ENCODE data around the gene FBXL17.
"Not testable (repeated sequence)": the region's sequence is repeated elsewhere in the genome, so short reads cannot be mapped to it uniquely, and the experiment has no call there.

FBXL17 gene

DNA sequence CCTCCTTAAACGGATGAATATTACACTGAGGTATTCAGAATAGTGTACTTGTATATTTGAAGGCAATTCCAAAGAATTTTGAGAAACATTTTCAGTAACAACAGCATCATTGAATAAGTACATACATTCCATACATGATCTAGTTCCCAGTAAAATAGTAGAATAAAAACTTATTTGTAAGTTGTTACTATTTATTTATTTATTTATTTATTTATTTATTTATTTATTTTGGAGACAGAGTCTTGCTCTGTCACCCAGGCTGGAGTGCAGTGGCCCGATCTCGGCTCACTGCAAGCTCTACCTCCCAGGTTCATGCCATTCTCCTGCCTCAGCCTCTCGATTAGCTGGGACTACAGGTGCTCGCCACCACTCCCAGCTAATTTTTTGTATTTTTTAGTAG lies 14.9 kb upstream of the FBXL17 start:
- not testable (repeated sequence) for H3K36me3 ChIP-seq (ENCODE audit: insufficient read depth, low read length); H3K9me3 ChIP-seq (ENCODE audit: low read length); H3K27ac ChIP-seq (ENCODE audit: low read depth, low read length); H3K4me1 ChIP-seq (ENCODE audit: insufficient read depth, low read length); H3K9ac ChIP-seq (ENCODE audit: low read length); H3K4me3 ChIP-seq (ENCODE audit: low read depth in 1 of 2, low read length in 2 of 2)
- H3K27me3 ChIP-seq (ENCODE audit: control insufficient read depth in 1 of 2, insufficient read depth in 2 of 2, low read length in 2 of 2), result peaks cover 0 to 12% of the 10 kb centered on the region in 2 donors

DNA sequence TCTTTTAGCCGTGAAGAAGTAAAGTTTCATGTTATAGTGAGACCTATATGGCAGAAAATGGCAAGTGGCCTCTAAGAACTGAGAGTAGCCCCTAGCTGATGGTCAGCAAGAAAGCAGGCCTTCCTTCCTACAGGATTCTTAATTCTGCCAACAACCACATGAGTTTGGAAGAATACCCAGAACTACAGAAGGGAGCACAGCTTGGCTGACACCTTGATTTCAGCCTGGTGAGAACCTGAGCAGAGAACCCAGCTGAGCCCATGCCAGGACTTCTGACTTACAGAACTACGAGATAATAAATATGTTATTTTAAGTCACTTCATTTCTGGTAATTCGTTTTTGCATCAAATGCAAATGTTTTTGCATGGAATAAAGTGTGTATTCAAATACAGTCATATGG lies 5.9 kb upstream of the FBXL17 start:
- Histone ChIP-seq H3K27ac (ENCODE audit: low read depth, low read length) (no peak overlapping the region), H3K4me1 (ENCODE audit: insufficient read depth, low read length) (peaks cover 5% of the 10 kb centered on the region), H3K27me3 (ENCODE audit: control insufficient read depth in 1 of 2, insufficient read depth in 2 of 2, low read length in 2 of 2) (no peaks in the 10 kb centered on the region), H3K36me3 (ENCODE audit: insufficient read depth, low read length) (no peaks in the 10 kb centered on the region), H3K9ac (ENCODE audit: low read length) (no peak overlapping the region), H3K4me3 (ENCODE audit: low read depth in 1 of 2, low read length in 2 of 2) (no peak overlapping the region), H3K9me3 (ENCODE audit: low read length) (no peaks in the 10 kb centered on the region)

DNA sequence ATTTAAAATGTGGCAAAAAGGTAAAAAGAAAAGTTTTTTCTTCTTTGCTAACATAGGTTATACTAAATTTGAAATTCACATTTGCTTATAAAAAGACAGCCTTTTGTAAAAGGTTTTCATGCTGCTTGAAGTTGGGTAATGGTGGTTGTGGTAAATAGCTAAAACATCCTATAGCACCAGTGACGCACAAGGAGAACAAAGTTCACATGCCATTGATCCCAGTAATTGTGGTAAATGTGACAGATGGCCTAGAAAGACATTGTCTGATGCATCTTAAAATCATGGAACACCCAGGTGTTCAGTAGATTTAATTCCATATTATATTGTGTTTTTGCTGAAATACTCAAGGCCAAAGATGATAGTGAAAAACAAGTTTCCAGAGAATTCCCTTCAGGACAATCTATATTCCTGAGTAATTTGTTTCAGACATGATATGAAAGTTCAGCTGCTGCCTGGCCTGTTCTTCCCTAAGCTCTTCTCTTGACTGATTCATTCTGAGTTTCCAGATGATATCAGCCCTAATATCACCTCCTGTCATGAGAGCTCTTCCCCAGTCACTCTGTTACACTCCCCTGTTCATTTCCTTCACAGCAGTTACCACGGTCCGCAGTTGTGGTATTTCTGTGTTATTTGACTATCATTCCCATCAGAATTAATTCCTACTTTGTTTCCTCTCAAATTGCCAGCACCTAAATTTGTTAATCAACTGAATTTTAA lies 4.6 kb upstream of the FBXL17 start:
- Histone ChIP-seq H3K27me3 (ENCODE audit: control insufficient read depth in 1 of 2, insufficient read depth in 2 of 2, low read length in 2 of 2) (no peaks in the 10 kb centered on the region), H3K4me1 (ENCODE audit: insufficient read depth, low read length) (peaks cover 6% of the 10 kb centered on the region), H3K9me3 (ENCODE audit: low read length) (no peaks in the 10 kb centered on the region), H3K27ac (ENCODE audit: low read depth, low read length) (no peak overlapping the region), H3K36me3 (ENCODE audit: insufficient read depth, low read length) (no peaks in the 10 kb centered on the region), H3K9ac (ENCODE audit: low read length) (no peak overlapping the region), H3K4me3 (ENCODE audit: low read depth in 1 of 2, low read length in 2 of 2) (no peak overlapping the region)

DNA sequence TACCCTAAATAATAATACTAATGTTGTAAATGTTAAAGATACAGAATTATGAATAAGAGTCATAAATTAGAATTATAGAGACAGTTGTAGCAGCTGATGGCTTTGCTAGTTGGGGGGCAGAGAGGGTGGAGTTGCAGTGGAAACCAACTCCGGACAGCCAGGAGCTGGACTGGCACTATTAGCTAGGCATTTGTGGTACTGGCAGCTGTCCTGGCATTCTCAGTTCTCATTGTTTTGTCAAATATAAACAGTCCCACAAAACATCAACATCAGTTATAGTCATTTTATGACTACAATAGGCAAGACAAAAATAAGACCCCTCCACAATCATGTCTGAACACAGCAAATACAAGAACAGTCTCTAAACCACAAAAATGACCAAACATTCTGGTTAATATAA lies 2.8 kb upstream of the FBXL17 start:
- Histone ChIP-seq H3K9ac (ENCODE audit: low read length) (no peak overlapping the region), H3K27me3 (ENCODE audit: control insufficient read depth in 1 of 2, insufficient read depth in 2 of 2, low read length in 2 of 2) (no peaks in the 10 kb centered on the region), H3K4me1 (ENCODE audit: insufficient read depth, low read length) (peaks cover 11% of the 10 kb centered on the region), H3K9me3 (ENCODE audit: low read length) (no peaks in the 10 kb centered on the region), H3K36me3 (ENCODE audit: insufficient read depth, low read length) (no peaks in the 10 kb centered on the region), H3K27ac (ENCODE audit: low read depth, low read length) (no peak overlapping the region), H3K4me3 (ENCODE audit: low read depth in 1 of 2, low read length in 2 of 2) (no peak overlapping the region)

DNA sequence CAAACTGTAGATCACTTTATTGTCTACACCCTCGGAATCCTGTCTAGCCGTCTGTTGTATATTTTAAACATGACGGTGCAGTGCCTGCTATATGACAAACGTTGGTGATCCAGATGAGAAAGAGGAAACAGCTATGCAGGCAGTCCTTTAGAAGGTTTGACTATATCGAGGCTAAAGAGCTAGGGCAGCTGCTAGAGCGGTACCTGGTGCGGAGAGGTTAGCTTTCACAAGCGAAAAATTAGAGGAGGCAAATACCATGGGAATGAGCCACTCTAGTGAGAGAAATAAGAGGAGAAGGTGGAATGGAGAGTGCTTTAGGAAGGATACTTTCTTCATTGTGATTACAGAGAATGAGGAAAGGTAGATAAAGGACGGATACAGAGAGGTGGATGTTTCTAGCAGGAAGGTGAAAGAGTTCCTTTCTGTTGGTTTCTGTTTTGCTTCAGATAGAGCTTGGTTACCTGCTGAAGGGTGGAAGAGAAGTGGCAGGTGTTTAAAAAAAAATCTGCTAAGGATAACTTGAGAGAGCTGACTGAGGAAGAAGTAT lies 959 bp upstream of the FBXL17 start:
- peak overlapping the region; percentile 54 to 88 for H3K4me3 ChIP-seq (ENCODE audit: low read depth in 1 of 2, low read length in 2 of 2)
- peaks cover 19% of the 10 kb centered on the region for H3K4me1 ChIP-seq (ENCODE audit: insufficient read depth, low read length)
- peak overlapping the region; percentile 98 for H3K27ac ChIP-seq (ENCODE audit: low read depth, low read length)
- peak overlapping the region; percentile 30 for H3K9ac ChIP-seq (ENCODE audit: low read length)
- no peaks in the 10 kb centered on the region for H3K36me3 ChIP-seq (ENCODE audit: insufficient read depth, low read length)
- no peaks in the 10 kb centered on the region for H3K27me3 ChIP-seq (ENCODE audit: control insufficient read depth in 1 of 2, insufficient read depth in 2 of 2, low read length in 2 of 2)
- H3K9me3 ChIP-seq (ENCODE audit: low read length), result no peaks in the 10 kb centered on the region

DNA sequence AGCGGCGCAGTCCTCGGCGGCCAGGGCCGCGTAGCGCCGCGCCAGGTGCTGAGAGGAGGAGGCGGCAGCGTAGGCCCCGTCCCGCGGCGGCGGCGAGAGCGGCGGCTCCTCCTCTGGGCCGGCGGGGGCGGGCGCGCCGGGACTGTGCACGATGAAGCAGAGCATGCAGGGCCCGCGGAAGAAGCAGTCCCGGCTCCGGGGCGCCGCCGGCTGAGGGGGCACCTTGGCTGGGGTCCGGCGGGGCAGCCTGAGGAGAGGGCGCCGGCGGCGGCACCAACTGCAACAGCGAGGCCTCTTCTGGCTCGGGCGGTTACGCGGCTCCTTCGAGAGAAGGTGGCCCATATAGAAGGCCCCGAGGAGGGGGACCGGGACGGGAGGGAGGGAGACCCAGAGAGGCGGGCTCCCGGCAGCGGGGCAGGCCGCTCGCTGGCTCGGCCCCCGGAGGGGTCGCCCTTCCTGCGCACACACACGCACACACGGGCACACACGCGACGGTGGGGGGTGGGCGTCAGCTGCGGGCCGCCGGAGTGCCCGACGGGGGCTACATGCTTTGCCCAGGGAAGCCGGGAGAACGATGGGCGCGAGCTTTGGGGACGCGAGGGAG lies 446 bp downstream of the FBXL17 start:
- Histone ChIP-seq H3K27me3 (ENCODE audit: control insufficient read depth in 1 of 2, insufficient read depth in 2 of 2, low read length in 2 of 2) (no peaks in the 10 kb centered on the region), H3K4me1 (ENCODE audit: insufficient read depth, low read length) (peaks cover 19% of the 10 kb centered on the region), H3K9me3 (ENCODE audit: low read length) (no peaks in the 10 kb centered on the region), H3K9ac (ENCODE audit: low read length) (peak overlapping the region; percentile 59), H3K36me3 (ENCODE audit: insufficient read depth, low read length) (no peaks in the 10 kb centered on the region), H3K27ac (ENCODE audit: low read depth, low read length) (peak overlapping the region; percentile 98), H3K4me3 (ENCODE audit: low read depth in 1 of 2, low read length in 2 of 2) (peak overlapping the region; percentile 54 to 88)

DNA sequence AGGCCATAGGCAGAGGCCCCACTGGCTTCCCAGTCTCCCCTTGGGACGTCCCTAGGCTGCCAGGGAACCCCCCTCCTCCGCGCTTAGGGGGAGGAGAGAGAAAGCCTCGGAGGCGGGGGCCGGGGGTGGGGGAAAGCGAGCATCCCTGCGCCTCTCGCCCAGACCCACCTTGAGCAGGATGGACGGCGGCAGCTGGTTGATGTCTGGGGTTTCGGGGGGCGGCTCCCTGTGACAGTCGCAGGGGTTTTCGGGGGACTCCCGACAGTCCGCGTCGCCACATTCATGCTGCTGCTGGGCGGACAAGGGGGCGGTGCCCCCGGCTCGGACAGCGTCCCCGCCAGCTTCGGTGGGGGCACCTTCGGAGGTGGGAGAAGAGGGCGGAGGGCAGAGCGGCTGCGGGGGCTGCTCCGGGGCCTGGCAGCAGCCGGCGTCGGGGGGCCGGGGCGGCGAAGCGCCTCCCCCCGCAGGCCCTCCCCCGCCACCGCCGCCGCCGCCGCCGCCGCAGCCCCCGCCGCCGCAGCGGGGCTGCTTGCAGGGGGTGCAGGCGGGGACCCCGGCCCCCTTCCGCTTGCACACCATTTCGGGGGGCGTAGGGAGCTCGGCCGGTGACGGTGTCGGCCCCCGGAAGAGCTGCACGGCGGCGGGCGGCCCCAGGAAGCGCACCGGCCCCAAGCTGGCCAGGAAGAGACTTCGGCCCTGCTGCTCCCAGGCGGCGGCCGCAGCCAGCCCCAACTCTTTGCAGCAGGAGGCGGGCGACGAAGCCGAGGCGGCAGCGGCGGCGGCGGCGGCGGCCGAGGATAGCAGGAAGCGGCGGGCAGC lies 1.2 kb downstream of the FBXL17 start:
- H3K27ac ChIP-seq (ENCODE audit: low read depth, low read length), result peak overlapping the region; percentile 98
- peak overlapping the region; percentile 55 to 88 for H3K4me3 ChIP-seq (ENCODE audit: low read depth in 1 of 2, low read length in 2 of 2)
- peaks cover 6% of the 10 kb centered on the region for H3K9me3 ChIP-seq (ENCODE audit: low read length)
- no peaks in the 10 kb centered on the region for H3K27me3 ChIP-seq (ENCODE audit: control insufficient read depth in 1 of 2, insufficient read depth in 2 of 2, low read length in 2 of 2)
- H3K9ac ChIP-seq (ENCODE audit: low read length), result peak overlapping the region; percentile 28
- no peaks in the 10 kb centered on the region for H3K36me3 ChIP-seq (ENCODE audit: insufficient read depth, low read length)
- peaks cover 19% of the 10 kb centered on the region for H3K4me1 ChIP-seq (ENCODE audit: insufficient read depth, low read length)

DNA sequence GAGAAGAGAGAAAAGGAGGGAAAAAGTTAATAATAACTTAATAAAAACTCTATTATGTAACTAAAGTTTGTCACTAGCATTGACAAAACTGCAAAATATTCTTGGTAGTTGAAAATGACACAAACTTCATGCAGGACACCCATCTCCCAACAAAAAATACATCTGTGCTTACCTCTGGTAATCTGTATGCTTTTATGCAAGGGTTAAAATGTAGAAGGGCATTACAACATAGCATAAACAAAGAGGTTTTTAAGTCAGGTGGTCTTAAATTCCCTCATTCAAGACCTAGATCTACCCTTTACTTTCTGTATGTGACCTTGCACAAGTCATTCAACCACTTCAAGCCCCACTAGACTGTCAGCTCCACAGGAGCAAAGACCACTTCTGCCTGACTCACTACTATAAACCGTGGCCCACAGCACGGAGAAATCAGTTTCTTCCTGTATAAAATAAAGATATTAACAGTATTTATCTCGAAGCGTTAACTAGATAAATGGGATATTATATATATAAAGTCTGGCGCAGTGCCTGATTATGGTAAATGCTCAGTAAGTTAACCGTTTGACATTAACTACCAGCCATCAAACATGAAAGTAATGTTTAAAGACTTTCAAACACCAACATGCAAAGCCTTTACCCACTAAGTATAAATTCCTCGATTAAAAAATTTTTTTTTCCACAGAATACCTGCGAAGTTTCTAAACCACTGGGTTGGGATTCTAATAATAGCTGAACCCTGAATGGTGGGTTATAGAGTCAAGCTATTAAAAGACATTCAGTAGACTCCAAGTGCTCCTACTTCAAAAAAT lies 2.0 kb downstream of the FBXL17 start:
- H3K27ac ChIP-seq (ENCODE audit: low read depth, low read length), result no peak overlapping the region
- peak overlapping the region; percentile 55 to 88 for H3K4me3 ChIP-seq (ENCODE audit: low read depth in 1 of 2, low read length in 2 of 2)
- H3K4me1 ChIP-seq (ENCODE audit: insufficient read depth, low read length), result peaks cover 19% of the 10 kb centered on the region
- no peaks in the 10 kb centered on the region for H3K27me3 ChIP-seq (ENCODE audit: control insufficient read depth in 1 of 2, insufficient read depth in 2 of 2, low read length in 2 of 2)
- peaks cover 8% of the 10 kb centered on the region for H3K9me3 ChIP-seq (ENCODE audit: low read length)
- H3K36me3 ChIP-seq (ENCODE audit: insufficient read depth, low read length), result no peaks in the 10 kb centered on the region
- peak overlapping the region; percentile 28 for H3K9ac ChIP-seq (ENCODE audit: low read length)

DNA sequence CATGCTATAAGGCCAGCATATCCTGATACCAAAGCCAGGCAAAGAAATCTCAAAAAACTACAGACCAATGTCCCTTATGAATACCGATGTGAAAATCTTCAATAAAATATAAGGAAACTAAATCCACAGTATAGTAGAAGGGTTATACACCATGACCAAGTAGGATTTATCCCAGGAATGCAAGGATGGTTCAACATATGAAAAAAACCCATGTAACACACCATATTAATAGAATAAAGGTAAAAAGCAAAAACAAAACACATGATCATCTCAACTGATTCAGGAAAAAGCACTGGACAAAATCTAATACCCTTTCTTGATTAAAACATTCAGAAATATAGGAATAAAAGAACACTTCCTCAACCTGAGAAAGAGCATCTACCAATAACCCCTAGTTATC lies 6.1 kb downstream of the FBXL17 start:
- Histone ChIP-seq H3K9me3 (ENCODE audit: low read length) (peaks cover 8% of the 10 kb centered on the region), H3K27ac (ENCODE audit: low read depth, low read length) (no peak overlapping the region), H3K4me1 (ENCODE audit: insufficient read depth, low read length) (peaks cover 17% of the 10 kb centered on the region), H3K9ac (ENCODE audit: low read length) (no peak overlapping the region), H3K27me3 (ENCODE audit: control insufficient read depth in 1 of 2, insufficient read depth in 2 of 2, low read length in 2 of 2) (no peaks in the 10 kb centered on the region), H3K36me3 (ENCODE audit: insufficient read depth, low read length) (no peaks in the 10 kb centered on the region), H3K4me3 (ENCODE audit: low read depth in 1 of 2, low read length in 2 of 2) (no peak overlapping the region)

DNA sequence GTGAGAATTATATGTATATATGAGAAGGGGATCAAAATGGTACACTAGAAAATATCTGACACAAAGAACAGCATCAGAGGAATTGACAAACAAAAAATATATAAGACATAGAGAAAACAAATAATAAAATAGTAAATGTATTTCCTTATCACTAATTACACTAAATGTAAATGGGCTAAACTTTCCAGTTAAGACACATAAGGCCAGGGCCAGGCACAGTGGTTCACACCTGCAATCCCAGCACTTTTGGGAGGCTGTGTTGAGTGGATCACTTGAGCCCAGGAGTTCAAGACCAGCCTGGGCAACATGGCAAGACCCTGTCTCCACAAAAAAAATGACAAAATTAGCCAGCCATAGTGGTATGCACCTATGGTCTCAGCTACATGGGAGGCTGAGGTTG lies 8.5 kb downstream of the FBXL17 start:
- H3K27me3 ChIP-seq (ENCODE audit: control insufficient read depth in 1 of 2, insufficient read depth in 2 of 2, low read length in 2 of 2), result no peaks in the 10 kb centered on the region
- H3K9ac ChIP-seq (ENCODE audit: low read length), result no peak overlapping the region
- H3K27ac ChIP-seq (ENCODE audit: low read depth, low read length), result no peak overlapping the region
- H3K9me3 ChIP-seq (ENCODE audit: low read length), result peaks cover 8% of the 10 kb centered on the region
- peaks cover 4% of the 10 kb centered on the region for H3K4me1 ChIP-seq (ENCODE audit: insufficient read depth, low read length)
- H3K36me3 ChIP-seq (ENCODE audit: insufficient read depth, low read length), result no peaks in the 10 kb centered on the region
- H3K4me3 ChIP-seq (ENCODE audit: low read depth in 1 of 2, low read length in 2 of 2), result no peak overlapping the region

DNA sequence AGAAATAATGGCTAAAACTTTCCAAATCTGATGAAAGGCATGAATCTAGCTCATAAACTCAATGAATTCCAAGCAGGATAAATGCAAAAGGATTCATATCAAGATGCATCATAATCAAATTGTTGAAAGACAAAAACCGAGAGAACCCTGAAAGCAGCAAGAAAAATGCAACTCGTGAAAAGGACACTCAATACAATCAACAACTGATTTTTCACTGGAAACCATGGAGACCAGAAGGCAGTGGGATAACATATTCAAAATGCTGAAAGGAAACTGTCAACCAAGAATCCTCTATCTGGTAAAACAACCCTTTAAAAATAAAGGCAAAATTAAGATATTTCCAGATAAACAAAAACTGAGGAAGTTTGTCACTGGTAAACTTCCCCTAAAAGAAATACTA lies 9.5 kb downstream of the FBXL17 start:
- Histone ChIP-seq H3K9ac (ENCODE audit: low read length) (no peak overlapping the region), H3K9me3 (ENCODE audit: low read length) (peaks cover 8% of the 10 kb centered on the region), H3K4me1 (ENCODE audit: insufficient read depth, low read length) (peaks cover 4% of the 10 kb centered on the region), H3K27ac (ENCODE audit: low read depth, low read length) (no peak overlapping the region), H3K36me3 (ENCODE audit: insufficient read depth, low read length) (no peaks in the 10 kb centered on the region), H3K4me3 (ENCODE audit: low read depth in 1 of 2, low read length in 2 of 2) (no peak overlapping the region), H3K27me3 (ENCODE audit: control insufficient read depth in 1 of 2, insufficient read depth in 2 of 2, low read length in 2 of 2) (no peaks in the 10 kb centered on the region)

Data from muscle layer of colon (tissue), 2 donors.